Activated B cell treated with CpG ODN at 0.5 μM for 24 hours (primary cell): ENCODE data around the gene S1PR4. TPM values are rescaled to one million over a fixed set of nuclear protein-coding genes. Genes with fewer than 3 reads are reported as not detected.
"Not testable (repeated sequence)": the region's sequence is repeated elsewhere in the genome, so short reads cannot be mapped to it uniquely, and the experiment has no call there.

Experiments
- ATAC-seq: fragments of 200-7000 bp; cut with Tn5 transposase; one replicate; pipeline ENCODE4 v1.10.0; 2021; ENCODE audit warnings: low read depth, mild to moderate bottlenecking, moderate library complexity
- CTCF ChIA-PET: fragments of 350-600 bp; sonication (Branson Sonifier 250); formaldehyde crosslinking; loops from one replicate; lab custom pipeline; 2021; ENCODE audit warnings: antibody characterized with exemption; lab: Charles Lee
- POLR2A ChIA-PET: fragments of 350-600 bp; sonication (Branson Sonifier 250); formaldehyde crosslinking; loops from one replicate; lab custom pipeline; 2021; ENCODE audit warnings: antibody characterized with exemption; lab: Charles Lee
- DNase-seq: peaks from one replicate; pipeline ENCODE4 v3.0.0; 2022
- H3K27ac Mint-ChIP-seq: one replicate; pipeline ENCODE4 v1.8.0; 2020; ENCODE audit warnings: mixed read lengths
- H3K27me3 Mint-ChIP-seq: one replicate; pipeline ENCODE4 v1.8.0; 2021; ENCODE audit warnings: mixed read lengths
- H3K36me3 Mint-ChIP-seq: one replicate; pipeline ENCODE4 v1.8.0; 2021; ENCODE audit warnings: low read depth, mixed read lengths
- H3K4me1 Mint-ChIP-seq: one replicate; pipeline ENCODE4 v1.8.0; 2021; ENCODE audit warnings: mixed read lengths
- H3K4me3 Mint-ChIP-seq: one replicate; pipeline ENCODE4 v1.8.0; 2020; ENCODE audit warnings: mild to moderate bottlenecking, mixed read lengths
- H3K9me3 Mint-ChIP-seq: one replicate; pipeline ENCODE4 v1.8.0; 2020; ENCODE audit warnings: mixed read lengths
- CTCF ChIP-seq: fragments of 200-600 bp; IDR thresholded peaks from one replicate; pipeline ENCODE4 v1.8.0; 2022; ENCODE audit warnings: antibody characterized with exemption, mild to moderate bottlenecking
- intact Hi-C: fragments of 100-400 bp; cut with micrococcal nuclease; formaldehyde crosslinking; loops from one replicate; pipeline ENCODE4 v1.15.1; 2024
- total RNA-seq: library from RNA; stranded (reverse); gene quantifications from 2 replicates; pipeline ENCODE4 v1.2.3, GENCODE V29; 2022

The S1PR4 gene
- total RNA-seq, 1 donor from 2014 or later = 29.7 TPM

- H3K27ac Mint-ChIP-seq = no peak overlapping the region
- H3K9me3 Mint-ChIP-seq = no peaks in the 10 kb centered on the region
Observed at GRCh38 chr19:3167533-3168272, 10.9 kb upstream of the S1PR4 start.

GRCh38 chr19:3171894-3172672 is 6.5 kb upstream of the S1PR4 start:
- Mint-ChIP-seq H3K27ac (peak overlapping the region; percentile 85), H3K27me3 (no peaks in the 10 kb centered on the region), H3K4me1 (peaks cover 54% of the 10 kb centered on the region), H3K36me3 (peaks cover 2% of the 10 kb centered on the region), H3K4me3 (peak overlapping the region; percentile 57), H3K9me3 (no peaks in the 10 kb centered on the region)
- peak; percentile 76 for ATAC-seq
- DNase-seq = no peak
- no peak for TF ChIP-seq CTCF
- POLR2A ChIA-PET = interaction anchor here (1.0 kb wide), 1 partner anchor 137 kb away, joined by 3 read pairs; no protein-coding TSS in a partner anchor
- intact Hi-C loops = no loop called here
- CTCF ChIA-PET = no interaction called here

More at GRCh38 chr19:3167533-3168272, 10.9 kb upstream of the S1PR4 start:
- ATAC-seq (no peak), DNase-seq (no peak)
- intact Hi-C loops = no loop called here
- POLR2A ChIA-PET = interaction anchor here (1.1 kb wide), 1 partner anchor 11 kb away, joined by 3 read pairs; the partner anchor contains the start of gene S1PR4
- H3K4me3 Mint-ChIP-seq = no peak overlapping the region
- H3K4me1 Mint-ChIP-seq = peaks cover 56% of the 10 kb centered on the region
- H3K36me3 Mint-ChIP-seq = no peaks in the 10 kb centered on the region
- CTCF ChIA-PET = no interaction called here
- H3K27me3 Mint-ChIP-seq = no peaks in the 10 kb centered on the region
- no peak for TF ChIP-seq CTCF

GRCh38 chr19:3172673-3173000 is 5.9 kb upstream of the S1PR4 start:
- peak; percentile 67 for DNase-seq
- peaks cover 55% of the 10 kb centered on the region for H3K4me1 Mint-ChIP-seq
- intact Hi-C loops, H3K36me3 Mint-ChIP-seq, POLR2A ChIA-PET, H3K9me3 Mint-ChIP-seq, H3K27me3 Mint-ChIP-seq, ATAC-seq, CTCF ChIA-PET: not testable (repeated sequence)
- peak overlapping the region; percentile 57 for H3K4me3 Mint-ChIP-seq
- H3K27ac Mint-ChIP-seq = peak overlapping the region; percentile 85

GRCh38 chr19:3175781-3176714 is 2.5 kb upstream of the S1PR4 start:
- Mint-ChIP-seq H3K9me3 (no peaks in the 10 kb centered on the region), H3K4me3 (peak overlapping the region; percentile 6), H3K27me3 (no peaks in the 10 kb centered on the region), H3K27ac (peak overlapping the region; percentile 87), H3K4me1 (peaks cover 56% of the 10 kb centered on the region), H3K36me3 (peaks cover 14% of the 10 kb centered on the region)
- DNase-seq (no peak), ATAC-seq (no peak)
- intact Hi-C loops = loop anchor here (5.0 kb wide), 2 partner anchors 114 to 199 kb away; partner anchors contain the start of genes TLE5 and TLE6
- ChIA-PET POLR2A (interaction anchor here (0.6 to 1.0 kb wide), 2 partner anchors 10 to 293 kb away, joined by 3 to 8 read pairs; partner anchors contain the start of gene NCLN), CTCF (no interaction called here)
- TF ChIP-seq CTCF = no peak
